ENCODE measurements around the gene NME7. TPM values are rescaled to one million over a fixed set of nuclear protein-coding genes. Genes with fewer than 3 reads are reported as not detected.

Gene NME7, protein sequence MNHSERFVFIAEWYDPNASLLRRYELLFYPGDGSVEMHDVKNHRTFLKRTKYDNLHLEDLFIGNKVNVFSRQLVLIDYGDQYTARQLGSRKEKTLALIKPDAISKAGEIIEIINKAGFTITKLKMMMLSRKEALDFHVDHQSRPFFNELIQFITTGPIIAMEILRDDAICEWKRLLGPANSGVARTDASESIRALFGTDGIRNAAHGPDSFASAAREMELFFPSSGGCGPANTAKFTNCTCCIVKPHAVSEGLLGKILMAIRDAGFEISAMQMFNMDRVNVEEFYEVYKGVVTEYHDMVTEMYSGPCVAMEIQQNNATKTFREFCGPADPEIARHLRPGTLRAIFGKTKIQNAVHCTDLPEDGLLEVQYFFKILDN
- 19.5 to 35.3 TPM (median 22.6 TPM) in 5 replicates for total RNA-seq (2022; extraction: Qiagen RNA extraction)

DNA sequence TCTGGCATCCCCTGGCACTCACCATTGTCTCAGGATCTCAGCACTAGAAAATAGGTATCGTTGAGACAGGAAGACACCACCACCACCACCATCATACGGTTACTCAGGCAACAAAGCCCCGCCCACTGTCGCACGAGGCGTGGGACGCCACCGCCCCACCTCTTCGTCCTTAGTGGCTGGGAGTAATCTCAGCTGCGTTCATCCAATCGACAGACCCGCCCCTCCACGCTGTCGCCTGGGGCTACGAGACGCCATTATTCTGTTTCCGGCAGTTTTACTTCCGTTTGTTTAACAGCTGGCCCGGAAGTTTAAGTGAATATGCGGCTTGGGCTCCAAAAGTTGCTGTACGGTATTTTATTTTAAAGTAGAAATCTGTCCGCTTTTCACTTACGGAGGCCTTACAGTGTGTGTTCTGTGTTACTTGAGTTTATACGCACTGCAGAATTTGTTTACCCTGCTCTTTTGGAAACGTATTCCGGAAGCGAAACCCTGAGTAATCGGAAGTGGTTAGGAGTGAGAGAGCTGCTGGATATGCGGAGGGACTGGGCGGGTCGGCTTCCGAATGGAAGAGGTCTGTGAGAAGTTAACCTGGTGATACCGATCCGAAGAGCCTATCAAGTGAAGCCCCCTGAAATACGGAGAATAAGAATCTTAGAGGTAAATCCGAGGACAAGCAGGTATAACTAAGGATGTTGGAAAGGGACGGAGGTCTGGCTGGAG is at the start of gene NME7, which contains the start of gene BLZF1:
Gene NME7, minus strand, starts transcription at position 112 of the 720 bp plus-strand sequence. Its CDS starts 87 bp downstream, at position 25.
Gene BLZF1, plus strand, starts transcription at position 510 of the 720 bp plus-strand sequence. CDS start 1,328 bp downstream, outside the sequence.

DNA sequence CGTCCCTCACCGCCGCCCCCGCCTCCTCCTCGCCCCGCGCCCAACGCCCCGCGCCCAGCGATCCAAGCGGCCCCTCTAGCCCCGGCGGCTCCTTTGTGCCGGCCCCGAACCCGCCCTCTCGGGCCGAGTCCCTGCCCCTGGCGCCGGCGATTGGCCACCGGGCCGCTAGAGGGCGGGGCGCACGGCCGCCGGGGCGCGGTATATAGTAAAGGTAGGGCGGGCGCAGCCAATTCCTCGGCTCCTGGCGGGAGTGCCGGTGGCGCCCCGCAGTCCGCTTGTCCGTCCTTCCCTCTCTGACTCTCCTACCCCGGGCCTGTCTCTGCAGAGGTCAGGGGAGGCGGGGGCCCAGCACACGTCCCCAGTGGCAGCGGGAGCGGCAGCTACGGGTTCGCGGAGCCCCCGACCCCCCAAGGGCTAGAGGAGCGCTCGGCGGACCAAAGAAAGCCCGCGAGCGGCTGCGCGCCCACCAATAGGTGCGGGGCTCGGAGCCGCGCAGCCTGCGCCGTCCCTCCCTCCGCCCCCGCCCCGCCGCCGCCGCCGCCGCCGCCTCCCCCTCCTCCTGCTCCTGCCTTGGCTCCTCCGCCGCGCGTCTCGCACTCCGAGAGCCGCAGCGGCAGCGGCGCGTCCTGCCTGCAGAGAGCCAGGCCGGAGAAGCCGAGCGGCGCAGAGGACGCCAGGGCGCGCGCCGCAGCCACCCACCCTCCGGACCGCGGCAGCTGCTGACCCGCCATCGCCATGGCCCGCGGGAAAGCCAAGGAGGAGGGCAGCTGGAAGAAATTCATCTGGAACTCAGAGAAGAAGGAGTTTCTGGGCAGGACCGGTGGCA is 261.3 kb downstream of the NME7 start, which contains the start of gene ATP1B1:
Gene ATP1B1, plus strand, starts transcription at position 596 of the 826 bp plus-strand sequence. Its CDS starts 140 bp downstream, at position 736.

Other genes starting within 250 kb of the NME7 start
- gene BLZF1, start 398 bp upstream of the NME7 start, total RNA-seq (2022; extraction: Qiagen RNA extraction) = 13.4 to 18.6 TPM (median 14.8 TPM) in 5 replicates
- 0.07 to 0.29 TPM (median 0.21 TPM) in 5 replicates for gene CCDC181, start 59.7 kb upstream of the NME7 start, total RNA-seq (2022; extraction: Qiagen RNA extraction)
- 30.7 to 38.7 TPM (median 31.8 TPM) in 5 replicates for gene SLC19A2, start 118.1 kb upstream of the NME7 start, total RNA-seq (2022; extraction: Qiagen RNA extraction)
- gene F5, start 218.7 kb upstream of the NME7 start, total RNA-seq (2022; extraction: Qiagen RNA extraction) = 0.09 to 0.36 TPM (median 0.12 TPM) in 5 replicates